HEK293 (cell line): ENCODE data around the gene REN.

Experiments used
- CTCF ChIA-PET: fragments of 350-600 bp; formaldehyde crosslinking; extraction: SDS; loops from one replicate; lab custom pipeline; 2021; ENCODE audit warnings: antibody characterized with exemption; lab: Yijun Ruan, JAX
- POLR2A ChIA-PET: fragments of 300-600 bp; formaldehyde crosslinking; extraction: SDS; loops from one replicate; lab custom pipeline; 2020; ENCODE audit warnings: antibody characterized with exemption, inconsistent platforms; lab: Yijun Ruan, JAX
- H3K27ac ChIP-seq: fragments of 200-500 bp; sonication (Bioruptor generic); 2 replicates; pipeline ENCODE4 v1.5.1; 2014; ENCODE audit warnings: low read depth, low read length, control low read depth, inconsistent platforms; ENCODE audit errors: extremely low read depth
- H3K36me3 ChIP-seq, 2 experiments: fragments of 200-500 bp in 1 of 2; sonication (Bioruptor generic) in 1 of 2; 1 replicate in 1 of 2; 2 replicates in 1 of 2; pipeline ENCODE4 v1.5.1; 2014 to 2017; ENCODE audit warnings: inconsistent platforms in 2 of 2, low read length in 2 of 2; ENCODE audit not compliant: control insufficient read depth in 2 of 2, insufficient read depth in 1 of 2
- H3K4me1 ChIP-seq: fragments of 200-500 bp; sonication (Bioruptor generic); 2 replicates; pipeline ENCODE4 v1.5.1; 2014; ENCODE audit warnings: mild to moderate bottlenecking, low read length, inconsistent platforms; ENCODE audit not compliant: control insufficient read depth, insufficient read depth
- H3K4me3 ChIP-seq: 2 replicates; pipeline ENCODE4 v1.5.1; 2011; ENCODE audit warnings: low read depth, mild to moderate bottlenecking, control low read depth, low read length, moderate library complexity
- H3K9me3 ChIP-seq: fragments of 200-500 bp; sonication (Bioruptor generic); 2 replicates; pipeline ENCODE4 v1.5.1; 2014; ENCODE audit warnings: low read depth, low read length, inconsistent platforms; ENCODE audit not compliant: control insufficient read depth, insufficient read depth
- FEZF1 ChIP-seq: fragments of 450-650 bp; formaldehyde crosslinking; IDR thresholded peaks from 2 replicates; pipeline ENCODE4 v1.5.1; 2016; ENCODE audit warnings: missing biosample characterization, missing genetic modification characterization
- GLIS1 ChIP-seq: fragments of 450-650 bp; formaldehyde crosslinking; IDR thresholded peaks from 2 replicates; pipeline ENCODE4 v1.5.1; 2016; ENCODE audit warnings: missing biosample characterization, missing genetic modification characterization
- HOXA7 ChIP-seq: sonication (generic); formaldehyde crosslinking; IDR thresholded peaks from 2 replicates; pipeline ENCODE4 v1.8.1; 2022; ENCODE audit warnings: missing genetic modification reagents, borderline replicate concordance
- HOXC10 ChIP-seq: sonication (generic); formaldehyde crosslinking; IDR thresholded peaks from 2 replicates; pipeline ENCODE4 v1.8.1; 2023; ENCODE audit warnings: mild to moderate bottlenecking, missing genetic modification reagents
- KLF1 ChIP-seq: fragments of 450-650 bp; formaldehyde crosslinking; IDR thresholded peaks from 2 replicates; pipeline ENCODE4 v1.5.1; 2016; ENCODE audit warnings: missing biosample characterization, missing genetic modification characterization
- KLF8 ChIP-seq: fragments of 450-650 bp; formaldehyde crosslinking; IDR thresholded peaks from 2 replicates; pipeline ENCODE4 v1.5.1; 2016; ENCODE audit warnings: missing biosample characterization, missing genetic modification characterization
- REPIN1 ChIP-seq: fragments of 450-650 bp; formaldehyde crosslinking; IDR thresholded peaks from 2 replicates; pipeline ENCODE4 v1.5.1; 2017; ENCODE audit warnings: missing biosample characterization, missing genetic modification characterization, low read depth
- SCRT1 ChIP-seq: fragments of 450-650 bp; formaldehyde crosslinking; IDR thresholded peaks from 2 replicates; pipeline ENCODE4 v1.5.1; 2016; ENCODE audit warnings: missing biosample characterization, missing genetic modification characterization, borderline replicate concordance
- ZNF10 ChIP-seq: fragments of 450-650 bp; formaldehyde crosslinking; IDR thresholded peaks from 2 replicates; pipeline ENCODE4 v1.5.1; 2017; ENCODE audit warnings: missing biosample characterization, missing genetic modification characterization
- ZNF16 ChIP-seq: fragments of 450-650 bp; formaldehyde crosslinking; IDR thresholded peaks from 2 replicates; pipeline ENCODE4 v1.5.1; 2016; ENCODE audit warnings: low read depth, missing biosample characterization, missing genetic modification characterization
- ZNF214 ChIP-seq: fragments of 450-650 bp; formaldehyde crosslinking; IDR thresholded peaks from 2 replicates; pipeline ENCODE4 v1.5.1; 2017; ENCODE audit warnings: missing biosample characterization, mild to moderate bottlenecking, missing genetic modification characterization, borderline replicate concordance
- ZNF26 ChIP-seq: fragments of 450-650 bp; formaldehyde crosslinking; IDR thresholded peaks from 2 replicates; pipeline ENCODE4 v1.5.1; 2016; ENCODE audit warnings: missing biosample characterization, missing genetic modification characterization
- ZNF280C ChIP-seq: fragments of 450-650 bp; formaldehyde crosslinking; IDR thresholded peaks from 2 replicates; pipeline ENCODE4 v1.5.1; 2016; ENCODE audit warnings: missing biosample characterization, missing genetic modification characterization
- ZNF280D ChIP-seq: fragments of 450-650 bp; formaldehyde crosslinking; IDR thresholded peaks from 2 replicates; pipeline ENCODE4 v1.5.1; 2016; ENCODE audit warnings: missing biosample characterization, missing genetic modification characterization
- ZNF302 ChIP-seq: fragments of 450-650 bp; formaldehyde crosslinking; IDR thresholded peaks from 2 replicates; pipeline ENCODE4 v1.5.1; 2016; ENCODE audit warnings: missing biosample characterization, missing genetic modification characterization, low read depth
- ZNF341 ChIP-seq: fragments of 450-650 bp; formaldehyde crosslinking; IDR thresholded peaks from 2 replicates; pipeline ENCODE4; 2016; ENCODE audit warnings: low read depth, missing biosample characterization, missing genetic modification characterization
- ZNF488 ChIP-seq: fragments of 450-650 bp; formaldehyde crosslinking; IDR thresholded peaks from 2 replicates; pipeline ENCODE4 v1.5.1; 2016; ENCODE audit warnings: missing biosample characterization, missing genetic modification characterization
- ZNF623 ChIP-seq: fragments of 450-650 bp; formaldehyde crosslinking; IDR thresholded peaks from 2 replicates; pipeline ENCODE4 v1.5.1; 2016; ENCODE audit warnings: missing biosample characterization, missing genetic modification characterization
- ZSCAN23 ChIP-seq: fragments of 450-650 bp; formaldehyde crosslinking; IDR thresholded peaks from 2 replicates; pipeline ENCODE4 v1.5.1; 2016; ENCODE audit warnings: missing biosample characterization, missing genetic modification characterization

Gene REN

GRCh38 chr1:204127597-204128242 lies 38.4 kb downstream of the REN start (continued):
- TF ChIP-seq ZNF302 (tag by site-specific recombination) (no peak), ZNF341 (tag by site-specific recombination) (peak; percentile 70), ZNF488 (tag by site-specific recombination) (no peak), ZNF623 (no peak), HOXC10 (CRISPR knock-in tag) (no peak), ZNF214 (no peak), ZNF280D (tag by site-specific recombination) (no peak), ZNF16 (no peak), SCRT1 (tag by site-specific recombination) (no peak), HOXA7 (CRISPR knock-in tag) (no peak), FEZF1 (tag by site-specific recombination) (no peak), GLIS1 (tag by site-specific recombination) (peak; percentile 8; the same call in 1 of the 2 replicates), KLF8 (tag by site-specific recombination) (0 out of 2 replicates have a peak, but pooled peaks have one; percentile 20), REPIN1 (tag by site-specific recombination) (no peak), ZNF280C (no peak), ZSCAN23 (tag by site-specific recombination) (no peak)

GRCh38 chr1:204126956-204127355 lies 39.2 kb downstream of the REN start:
- no peaks in the 10 kb centered on the region for H3K9me3 ChIP-seq
- 0 out of 2 replicates have a peak, but pooled peaks cover 3% of the 10 kb centered on the region for H3K4me1 ChIP-seq
- H3K4me3 ChIP-seq = no peak overlapping the region
- TF ChIP-seq KLF1 = no peak
- TF ChIP-seq ZNF10 (tag by site-specific recombination) = no peak
- TF ChIP-seq GLIS1 (tag by site-specific recombination) = no peak
- no peak for TF ChIP-seq ZNF26 (tag by site-specific recombination)
- TF ChIP-seq, all 188 proteins: peak for 0
- H3K27ac ChIP-seq = no peak overlapping the region
- peaks cover 0 to 37% of the 10 kb centered on the region in 2 experiments; a peak in 1 of 3 replicates for H3K36me3 ChIP-seq
- CTCF ChIA-PET = interaction anchor here (0.9 to 6.0 kb wide), 7 partner anchors 26 to 268 kb away, joined by 3 to 167 read pairs (median 5); partner anchors contain the start of gene SNRPE
- POLR2A ChIA-PET = interaction anchor here (1.1 kb wide), 1 partner anchor 262 kb away, joined by 5 read pairs; no protein-coding TSS in a partner anchor
